Thyroid gland (tissue), 4 donors: Measurements from ENCODE around the gene TESMIN.

Experiments used
- CTCF ChIP-seq, 6 experiments: fragments of 200-600 bp in 3 of 6; fragments of 450-650 bp in 3 of 6; sonication (generic) in 3 of 6; IDR thresholded peaks; one replicate each; pipeline ENCODE4 v1.5.1; 2016 to 2019; ENCODE audit warnings: antibody characterized with exemption in 6 of 6, mild to moderate bottlenecking in 2 of 6, inconsistent platforms in 1 of 6, moderate library complexity in 1 of 6
- POLR2A ChIP-seq, 2 donors: fragments of 450-650 bp; IDR thresholded peaks; one replicate each; pipeline ENCODE4 v1.6.1; 2017; ENCODE audit warnings: antibody characterized with exemption in 2 of 2, mild to moderate bottlenecking in 2 of 2, moderate library complexity in 1 of 2

GRCh38 chr11:68750195-68751003 is 921 bp downstream of the TESMIN start:
- TF ChIP-seq CTCF (IDR thresholded peaks at IDR 0.05) (no peak), POLR2A (IDR thresholded peaks at IDR 0.05) (no peak)
